OCI-LY3 (cell line): ENCODE data around the gene MARF1.

ENCODE experiments used
- CTCF ChIP-seq: fragments of 200-600, 300-600 bp; sonication (generic); IDR thresholded peaks from 2 replicates; pipeline ENCODE4 v1.5.1; 2014; ENCODE audit warnings: antibody characterized with exemption, low read length, low read depth
- EZH2phosphoT487 ChIP-seq: fragments of 200-600 bp; shearing (Covaris generic); IDR thresholded peaks from 2 replicates; pipeline ENCODE4 v1.6.1; 2018; ENCODE audit warnings: antibody characterized with exemption, mixed run types, low read depth

- TF ChIP-seq CTCF (no peak), EZH2phosphoT487 (no peak)
Observed at GRCh38 chr16:15658149-15658548, 15.2 kb upstream of the MARF1 start.
